Esophagus muscularis mucosa (tissue), 2 donors: ENCODE results near the gene ADCYAP1R1.

Experiments
- EP300 ChIP-seq: sonication (generic); formaldehyde crosslinking; IDR thresholded peaks from one replicate; pipeline ENCODE4 v1.6.1; 2017; ENCODE audit warnings: antibody characterized with exemption
- POLR2A ChIP-seq: fragments of 450-650 bp; IDR thresholded peaks from one replicate; pipeline ENCODE4 v1.6.1; 2017; ENCODE audit warnings: antibody characterized with exemption, moderate library complexity, mild to moderate bottlenecking, low read depth

DNA sequence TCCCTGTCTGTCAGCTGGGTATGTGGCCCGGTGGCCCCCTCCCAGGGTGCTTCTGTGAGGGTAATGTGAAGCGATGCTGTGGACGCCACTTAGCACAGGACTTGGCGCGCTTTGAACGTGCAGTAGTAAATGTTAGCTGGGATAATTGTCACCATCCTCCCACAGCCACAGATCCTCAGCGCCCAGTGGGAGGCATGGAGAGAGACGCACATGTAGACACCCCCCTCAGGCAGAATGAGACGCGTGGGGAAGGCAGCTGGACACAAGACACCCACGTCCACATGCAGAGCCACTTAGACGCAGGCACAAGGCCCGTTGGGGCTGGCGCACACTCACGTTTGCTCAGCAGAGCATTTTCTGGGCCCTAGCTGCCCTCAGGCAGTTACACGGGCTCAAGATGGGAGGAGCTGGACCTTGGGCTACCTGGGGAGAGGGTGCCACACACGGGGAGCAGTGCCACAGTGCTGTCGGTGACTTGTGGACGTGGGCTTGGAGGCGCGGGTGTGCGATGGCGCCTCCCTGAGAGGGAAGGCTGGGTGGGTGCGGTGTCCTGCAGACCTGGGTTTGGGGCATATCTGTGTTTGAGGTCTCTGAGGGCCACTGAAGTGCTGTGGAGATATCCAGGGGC, 26.4 kb downstream of the ADCYAP1R1 start:
- TF ChIP-seq EP300 (no peak), POLR2A (no peak)
